H9 (cell line): ENCODE data around the gene CEACAM20. TPM values are rescaled to one million over a fixed set of nuclear protein-coding genes. Genes with fewer than 3 reads are reported as not detected.

Source experiments
- DNase-seq: peaks from one replicate; pipeline ENCODE4 v3.0.0-alpha.2; 2017
- H2AFZ ChIP-seq: one replicate; pipeline ENCODE4 v1.6.1; 2013; ENCODE audit warnings: mild to moderate bottlenecking, low read length, control low read depth, moderate library complexity
- H2AK5ac ChIP-seq: 2 replicates; pipeline ENCODE4 v1.6.1; 2013; ENCODE audit warnings: low read length, control low read depth, mixed read lengths; ENCODE audit not compliant: insufficient read length
- H2BK120ac ChIP-seq: one replicate; pipeline ENCODE4 v1.6.1; 2013; ENCODE audit warnings: low read depth, mild to moderate bottlenecking, low read length, control low read depth, inconsistent platforms; ENCODE audit not compliant: poor library complexity, severe bottlenecking
- H2BK12ac ChIP-seq: 2 replicates; pipeline ENCODE4 v1.6.1; 2013; ENCODE audit warnings: low read length, control low read depth, mixed read lengths, low read depth; ENCODE audit not compliant: insufficient read length
- H2BK15ac ChIP-seq: 2 replicates; pipeline ENCODE4 v1.6.1; 2013; ENCODE audit warnings: low read depth, low read length, control low read depth
- H2BK20ac ChIP-seq: one replicate; pipeline ENCODE4 v1.6.1; 2013; ENCODE audit warnings: low read depth, mild to moderate bottlenecking, low read length, control low read depth, inconsistent platforms; ENCODE audit not compliant: poor library complexity, severe bottlenecking
- H2BK5ac ChIP-seq: 2 replicates; pipeline ENCODE4 v1.6.1; 2013; ENCODE audit warnings: low read length, control low read depth, mixed read lengths; ENCODE audit not compliant: insufficient read length
- H3K14ac ChIP-seq: 2 replicates; pipeline ENCODE4 v1.6.1; 2013; ENCODE audit warnings: low read length, control low read depth; ENCODE audit not compliant: insufficient read depth
- H3K18ac ChIP-seq: 2 replicates; pipeline ENCODE4 v1.6.1; 2013; ENCODE audit warnings: low read depth, mild to moderate bottlenecking, mixed read lengths, low read length, control low read depth; ENCODE audit not compliant: insufficient read length
- H3K23ac ChIP-seq: 2 replicates; pipeline ENCODE4 v1.6.1; 2013; ENCODE audit warnings: low read length, control low read depth, mixed read lengths, low read depth; ENCODE audit not compliant: insufficient read length
- H3K23me2 ChIP-seq: 2 replicates; pipeline ENCODE4 v1.6.1; 2013; ENCODE audit warnings: low read depth, mild to moderate bottlenecking, mixed read lengths, low read length, control low read depth; ENCODE audit not compliant: insufficient read length, poor library complexity, severe bottlenecking
- H3K27ac ChIP-seq: 2 replicates; pipeline ENCODE4 v1.5.1; 2013; ENCODE audit warnings: low read length, control low read depth, mixed read lengths, low read depth; ENCODE audit not compliant: insufficient read length
- H3K27me3 ChIP-seq: 2 replicates; pipeline ENCODE4 v1.6.1; 2013; ENCODE audit warnings: low read length, control low read depth, inconsistent platforms; ENCODE audit not compliant: insufficient read depth
- H3K4ac ChIP-seq: 2 replicates; pipeline ENCODE4 v1.6.1; 2013; ENCODE audit warnings: low read depth, mild to moderate bottlenecking, control low read depth, inconsistent platforms, low read length, moderate library complexity
- H3K4me1 ChIP-seq: 2 replicates; pipeline ENCODE4 v1.6.1; 2013; ENCODE audit warnings: low read length, control low read depth, inconsistent platforms; ENCODE audit not compliant: insufficient read depth
- H3K4me2 ChIP-seq: 2 replicates; pipeline ENCODE4 v1.6.1; 2013; ENCODE audit warnings: low read length, control low read depth, mixed read lengths; ENCODE audit not compliant: insufficient read length, insufficient read depth
- H3K56ac ChIP-seq: 2 replicates; pipeline ENCODE4 v1.6.1; 2013; ENCODE audit warnings: low read depth, mild to moderate bottlenecking, mixed read lengths, low read length, control low read depth; ENCODE audit not compliant: insufficient read length
- H3K79me1 ChIP-seq: 2 replicates; pipeline ENCODE4 v1.6.1; 2013; ENCODE audit warnings: low read depth, mild to moderate bottlenecking, moderate library complexity, low read length, control low read depth, inconsistent platforms; ENCODE audit not compliant: insufficient read depth, poor library complexity, severe bottlenecking
- H3K79me2 ChIP-seq: 2 replicates; pipeline ENCODE4 v1.6.1; 2013; ENCODE audit warnings: low read length, control low read depth, inconsistent platforms; ENCODE audit not compliant: insufficient read depth
- H3K9ac ChIP-seq: 2 replicates; pipeline ENCODE4 v1.6.1; 2013; ENCODE audit warnings: low read length, control low read depth, mixed read lengths; ENCODE audit not compliant: insufficient read length; ENCODE audit errors: extremely low read depth
- H3K9me3 ChIP-seq: one replicate; pipeline ENCODE4 v1.6.1; 2013; ENCODE audit warnings: low read depth, low read length, inconsistent platforms; ENCODE audit not compliant: control insufficient read depth
- H3T11ph ChIP-seq: one replicate; pipeline ENCODE4 v1.6.1; 2013; ENCODE audit warnings: mild to moderate bottlenecking, low read length, control low read depth, inconsistent platforms
- H4K20me1 ChIP-seq: one replicate; pipeline ENCODE4 v1.6.1; 2013; ENCODE audit not compliant: control insufficient read depth, insufficient read length, insufficient read depth
- H4K5ac ChIP-seq: 2 replicates; pipeline ENCODE4 v1.6.1; 2013; ENCODE audit warnings: low read depth, mild to moderate bottlenecking, mixed read lengths, low read length, control low read depth; ENCODE audit not compliant: insufficient read length
- H4K8ac ChIP-seq: replicated peaks from 2 replicates; pipeline ENCODE4 v1.6.1; 2013; ENCODE audit warnings: low read length, control low read depth, mixed read lengths, low read depth; ENCODE audit not compliant: insufficient read length
- H4K91ac ChIP-seq: 2 replicates; pipeline ENCODE4 v1.6.1; 2013; ENCODE audit warnings: low read depth, mild to moderate bottlenecking, moderate library complexity, mixed read lengths, low read length, control low read depth; ENCODE audit not compliant: insufficient read length
- H3K27ac Mint-ChIP-seq, 3 experiments: 2 replicates in 2 of 3; 3 replicates in 1 of 3; pipeline ENCODE4 v1.8.0; 2020 to 2021; ENCODE audit warnings: mixed read lengths in 3 of 3, mild to moderate bottlenecking in 1 of 3, moderate library complexity in 1 of 3
- H3K27me3 Mint-ChIP-seq: 2 replicates; pipeline ENCODE4 v1.8.0; 2021; ENCODE audit warnings: low read depth, mild to moderate bottlenecking, moderate library complexity, mixed read lengths
- H3K36me3 Mint-ChIP-seq, 3 experiments: 2 replicates in 2 of 3; 3 replicates in 1 of 3; pipeline ENCODE4 v1.8.0; 2020 to 2021; ENCODE audit warnings: low read depth in 3 of 3, mixed read lengths in 3 of 3; ENCODE audit not compliant: insufficient read depth in 1 of 3
- H3K4me1 Mint-ChIP-seq, 2 experiments: 2 replicates each; pipeline ENCODE4 v1.8.0; 2020; ENCODE audit warnings: mixed read lengths in 2 of 2
- H3K4me3 Mint-ChIP-seq, 2 experiments: 2 replicates in 1 of 2; 3 replicates in 1 of 2; pipeline ENCODE4 v1.8.0; 2020 to 2021; ENCODE audit warnings: mild to moderate bottlenecking in 2 of 2, mixed read lengths in 2 of 2, moderate library complexity in 1 of 2
- H3K9me3 Mint-ChIP-seq, 2 experiments: 2 replicates in 1 of 2; 3 replicates in 1 of 2; pipeline ENCODE4 v1.8.0; 2020; ENCODE audit warnings: mild to moderate bottlenecking in 2 of 2, mixed read lengths in 2 of 2, moderate library complexity in 1 of 2
- WGBS: extraction: QIAGEN DNeasy Blood & Tissue Kit; methylation state at CpG from one replicate; pipeline ENCODE4 v1.1.7; 2013; ENCODE audit warnings: missing lambda C conversion rate, low lambda C conversion rate, mixed read lengths; ENCODE audit not compliant: insufficient read length; ENCODE audit errors: extremely low coverage; 5-methylcytosine and 5-hydroxymethylcytosine counted together
- total RNA-seq: library from RNA; stranded (reverse); gene quantifications from 2 replicates; pipeline ENCODE4 v1.2.1, GENCODE V29; 2021
- TF ChIP-seq, protein P1 (sequence below): fragments of 200-600 bp; sonication (generic); conservative IDR thresholded peaks from 3 replicates; pipeline ENCODE4 v1.8.0; 2021; ENCODE audit warnings: antibody characterized with exemption, mild to moderate bottlenecking

The CEACAM20 gene
- total RNA-seq, 1 experiment from 2014 or later: not detected

DNA sequence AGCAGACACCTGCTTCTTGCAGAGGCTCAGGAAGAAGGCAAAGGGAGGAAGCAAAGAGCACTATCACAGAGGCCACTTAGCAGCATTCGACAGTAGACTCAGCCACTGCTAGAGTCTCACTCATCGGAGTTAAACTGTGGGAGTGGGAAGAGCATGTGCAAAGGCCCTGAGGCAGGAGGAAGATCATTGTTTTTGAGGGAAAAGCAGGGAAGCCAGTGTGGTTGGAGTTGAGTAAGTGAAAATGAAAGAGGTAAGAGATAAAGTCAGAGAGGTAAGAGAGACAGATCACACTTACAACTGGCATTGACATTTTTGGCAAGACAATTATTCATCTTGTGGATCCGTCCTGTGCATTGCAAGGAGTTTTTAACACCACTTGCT lies 41.1 kb upstream of the CEACAM20 start:
- Histone ChIP-seq H3K79me1 (no peaks in the 10 kb centered on the region), H3K56ac (no peak overlapping the region), H3K14ac (no peak overlapping the region), H2BK15ac (no peak overlapping the region), H3K9ac (no peak overlapping the region), H3K23ac (no peak overlapping the region), H3K27ac (no peak overlapping the region), H3K4me1 (no peaks in the 10 kb centered on the region), H2BK5ac (no peak overlapping the region), H2BK120ac (no peak overlapping the region), H3K18ac (no peak overlapping the region), H3T11ph (no peak overlapping the region), H4K5ac (no peak overlapping the region), H2BK12ac (no peak overlapping the region), H4K20me1 (no peaks in the 10 kb centered on the region), H3K23me2 (no peaks in the 10 kb centered on the region), H3K4ac (no peak overlapping the region), H4K91ac (no peak overlapping the region), H2AFZ (no peak overlapping the region), H3K27me3 (no peaks in the 10 kb centered on the region), H3K4me2 (no peak overlapping the region), H2BK20ac (no peak overlapping the region), H3K79me2 (no peaks in the 10 kb centered on the region), H3K9me3 (no peaks in the 10 kb centered on the region), H2AK5ac (no peak overlapping the region), H4K8ac (no peak overlapping the region)
- Mint-ChIP-seq H3K4me1 (peaks cover 0 to 6% of the 10 kb centered on the region in 2 experiments; a peak in 1 of 4 replicates), H3K9me3 (no peaks in the 10 kb centered on the region), H3K27me3 (peaks cover 11% of the 10 kb centered on the region), H3K4me3 (no peak overlapping the region), H3K36me3 (no peaks in the 10 kb centered on the region), H3K27ac (no peak overlapping the region)
- no CpG with 5 or more reads among the region's 3 CpGs for WGBS
- TF ChIP-seq, protein P1, sequence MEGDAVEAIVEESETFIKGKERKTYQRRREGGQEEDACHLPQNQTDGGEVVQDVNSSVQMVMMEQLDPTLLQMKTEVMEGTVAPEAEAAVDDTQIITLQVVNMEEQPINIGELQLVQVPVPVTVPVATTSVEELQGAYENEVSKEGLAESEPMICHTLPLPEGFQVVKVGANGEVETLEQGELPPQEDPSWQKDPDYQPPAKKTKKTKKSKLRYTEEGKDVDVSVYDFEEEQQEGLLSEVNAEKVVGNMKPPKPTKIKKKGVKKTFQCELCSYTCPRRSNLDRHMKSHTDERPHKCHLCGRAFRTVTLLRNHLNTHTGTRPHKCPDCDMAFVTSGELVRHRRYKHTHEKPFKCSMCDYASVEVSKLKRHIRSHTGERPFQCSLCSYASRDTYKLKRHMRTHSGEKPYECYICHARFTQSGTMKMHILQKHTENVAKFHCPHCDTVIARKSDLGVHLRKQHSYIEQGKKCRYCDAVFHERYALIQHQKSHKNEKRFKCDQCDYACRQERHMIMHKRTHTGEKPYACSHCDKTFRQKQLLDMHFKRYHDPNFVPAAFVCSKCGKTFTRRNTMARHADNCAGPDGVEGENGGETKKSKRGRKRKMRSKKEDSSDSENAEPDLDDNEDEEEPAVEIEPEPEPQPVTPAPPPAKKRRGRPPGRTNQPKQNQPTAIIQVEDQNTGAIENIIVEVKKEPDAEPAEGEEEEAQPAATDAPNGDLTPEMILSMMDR: no peak
- no peak for DNase-seq
